ENCODE results near the gene SLC6A1. TPM values are rescaled to one million over a fixed set of nuclear protein-coding genes. Genes with fewer than 3 reads are reported as not detected.

Gene SLC6A1
- total RNA-seq, 1 donor, result not detected

- Histone ChIP-seq H2AFZ (ENCODE audit: low read length) (no peak overlapping the region), H3K4me2 (ENCODE audit: insufficient read depth, low read length) (no peak overlapping the region), H3K4me1 (ENCODE audit: insufficient read depth, low read length) (no peaks in the 10 kb centered on the region), H3K36me3 (ENCODE audit: insufficient read depth, low read length) (no peaks in the 10 kb centered on the region), H4K20me1 (ENCODE audit: insufficient read depth, low read length) (no peaks in the 10 kb centered on the region), H3K9me3 (ENCODE audit: low read depth, low read length) (no peaks in the 10 kb centered on the region), H3K27ac (ENCODE audit: low read depth, low read length) (no peak overlapping the region), H3K4me3 (ENCODE audit: insufficient read depth, low read length) (no peak overlapping the region), H3K79me2 (ENCODE audit: insufficient read depth, low read length) (no peaks in the 10 kb centered on the region), H3K27me3 (ENCODE audit: insufficient read depth, low read length) (peaks cover 23% of the 10 kb centered on the region)
- no peak for TF ChIP-seq CTCF (IDR thresholded peaks at IDR 0.05; ENCODE audit: extremely low read depth, low read depth, low read length)
- DNase-seq (ENCODE audit: insufficient read length, low spot score, missing footprints), result no peak
These were observed 28.2 kb downstream of the SLC6A1 start for GRCh38 chr3:11020764-11021163.

DNA sequence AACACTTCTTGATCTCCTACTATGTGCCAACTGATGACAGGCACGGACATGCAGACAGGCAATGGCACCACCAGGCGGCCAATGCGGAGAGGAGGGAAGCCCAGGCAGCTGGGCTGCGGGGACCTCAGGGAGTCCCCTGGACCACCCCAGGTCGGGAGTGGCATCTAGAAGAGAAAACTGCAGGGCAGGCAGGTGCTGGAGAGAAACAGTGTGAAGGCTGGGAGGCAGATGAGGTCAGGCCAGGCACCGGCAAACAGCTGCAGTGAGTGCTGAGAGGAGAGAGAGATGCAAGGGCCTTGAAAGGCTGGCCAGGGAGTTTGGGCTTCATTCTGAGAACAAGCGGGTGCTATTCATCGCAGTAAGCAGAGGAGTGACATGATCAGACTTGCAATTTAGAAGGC lies 29.1 kb downstream of the SLC6A1 start:
- Histone ChIP-seq H2AFZ (ENCODE audit: low read length) (no peak overlapping the region), H3K27me3 (ENCODE audit: insufficient read depth, low read length) (peaks cover 23% of the 10 kb centered on the region), H4K20me1 (ENCODE audit: insufficient read depth, low read length) (no peaks in the 10 kb centered on the region), H3K4me2 (ENCODE audit: insufficient read depth, low read length) (no peak overlapping the region), H3K4me3 (ENCODE audit: insufficient read depth, low read length) (no peak overlapping the region), H3K36me3 (ENCODE audit: insufficient read depth, low read length) (no peaks in the 10 kb centered on the region), H3K79me2 (ENCODE audit: insufficient read depth, low read length) (no peaks in the 10 kb centered on the region), H3K27ac (ENCODE audit: low read depth, low read length) (no peak overlapping the region), H3K4me1 (ENCODE audit: insufficient read depth, low read length) (no peaks in the 10 kb centered on the region), H3K9me3 (ENCODE audit: low read depth, low read length) (no peaks in the 10 kb centered on the region)
- TF ChIP-seq CTCF (IDR thresholded peaks at IDR 0.05; ENCODE audit: extremely low read depth, low read depth, low read length), result no peak
- DNase-seq (ENCODE audit: insufficient read length, low spot score, missing footprints), result no peak

- no peak overlapping the region for H3K4me3 ChIP-seq (ENCODE audit: insufficient read depth, low read length)
- DNase-seq (ENCODE audit: insufficient read length, low spot score, missing footprints), result no peak
- H3K4me1 ChIP-seq (ENCODE audit: insufficient read depth, low read length), result no peaks in the 10 kb centered on the region
- peaks cover 23% of the 10 kb centered on the region for H3K27me3 ChIP-seq (ENCODE audit: insufficient read depth, low read length)
- no peak overlapping the region for H2AFZ ChIP-seq (ENCODE audit: low read length)
- no peak for TF ChIP-seq CTCF (IDR thresholded peaks at IDR 0.05; ENCODE audit: extremely low read depth, low read depth, low read length)
- H3K79me2 ChIP-seq (ENCODE audit: insufficient read depth, low read length), result no peaks in the 10 kb centered on the region
- no peaks in the 10 kb centered on the region for H4K20me1 ChIP-seq (ENCODE audit: insufficient read depth, low read length)
- H3K27ac ChIP-seq (ENCODE audit: low read depth, low read length), result no peak overlapping the region
- H3K4me2 ChIP-seq (ENCODE audit: insufficient read depth, low read length), result no peak overlapping the region
- H3K9me3 ChIP-seq (ENCODE audit: low read depth, low read length), result no peaks in the 10 kb centered on the region
- no peaks in the 10 kb centered on the region for H3K36me3 ChIP-seq (ENCODE audit: insufficient read depth, low read length)
These were observed 29.6 kb downstream of the SLC6A1 start for GRCh38 chr3:11022115-11022514.

DNA sequence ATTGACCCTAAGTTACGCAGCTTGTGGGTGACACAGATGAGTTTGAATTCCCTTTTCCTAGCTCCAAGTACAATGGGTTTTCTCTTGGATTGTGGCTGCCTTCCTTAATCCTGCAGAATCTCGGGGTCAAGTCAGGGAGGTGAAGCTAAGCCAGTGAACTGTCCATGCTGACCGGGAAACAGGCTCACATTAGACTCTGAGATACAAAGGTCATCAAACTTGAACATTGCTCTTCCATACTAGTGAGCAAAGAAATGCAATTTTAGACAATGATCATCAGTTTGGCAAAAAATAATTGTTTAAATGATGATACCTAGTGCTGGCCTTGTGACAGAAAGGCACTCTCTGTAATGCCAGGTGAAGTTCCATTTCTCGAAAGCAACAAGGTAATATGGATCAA lies 31.6 kb downstream of the SLC6A1 start:
- Histone ChIP-seq H3K4me2 (ENCODE audit: insufficient read depth, low read length) (no peak overlapping the region), H3K4me3 (ENCODE audit: insufficient read depth, low read length) (no peak overlapping the region), H4K20me1 (ENCODE audit: insufficient read depth, low read length) (no peaks in the 10 kb centered on the region), H3K36me3 (ENCODE audit: insufficient read depth, low read length) (no peaks in the 10 kb centered on the region), H3K4me1 (ENCODE audit: insufficient read depth, low read length) (no peaks in the 10 kb centered on the region), H2AFZ (ENCODE audit: low read length) (no peak overlapping the region), H3K79me2 (ENCODE audit: insufficient read depth, low read length) (no peaks in the 10 kb centered on the region), H3K27me3 (ENCODE audit: insufficient read depth, low read length) (peaks cover 23% of the 10 kb centered on the region), H3K9me3 (ENCODE audit: low read depth, low read length) (no peaks in the 10 kb centered on the region), H3K27ac (ENCODE audit: low read depth, low read length) (no peak overlapping the region)
- DNase-seq (ENCODE audit: insufficient read length, low spot score, missing footprints), result no peak
- TF ChIP-seq CTCF (IDR thresholded peaks at IDR 0.05; ENCODE audit: extremely low read depth, low read depth, low read length), result no peak
